ENCODE data around the gene SCLT1. TPM values are rescaled to one million over a fixed set of nuclear protein-coding genes. Genes with fewer than 3 reads are reported as not detected.

Gene SCLT1
- polyA plus RNA-seq, 1 of the 3 experiments (the other 2 are of a cell fraction): 2.2 TPM

DNA sequence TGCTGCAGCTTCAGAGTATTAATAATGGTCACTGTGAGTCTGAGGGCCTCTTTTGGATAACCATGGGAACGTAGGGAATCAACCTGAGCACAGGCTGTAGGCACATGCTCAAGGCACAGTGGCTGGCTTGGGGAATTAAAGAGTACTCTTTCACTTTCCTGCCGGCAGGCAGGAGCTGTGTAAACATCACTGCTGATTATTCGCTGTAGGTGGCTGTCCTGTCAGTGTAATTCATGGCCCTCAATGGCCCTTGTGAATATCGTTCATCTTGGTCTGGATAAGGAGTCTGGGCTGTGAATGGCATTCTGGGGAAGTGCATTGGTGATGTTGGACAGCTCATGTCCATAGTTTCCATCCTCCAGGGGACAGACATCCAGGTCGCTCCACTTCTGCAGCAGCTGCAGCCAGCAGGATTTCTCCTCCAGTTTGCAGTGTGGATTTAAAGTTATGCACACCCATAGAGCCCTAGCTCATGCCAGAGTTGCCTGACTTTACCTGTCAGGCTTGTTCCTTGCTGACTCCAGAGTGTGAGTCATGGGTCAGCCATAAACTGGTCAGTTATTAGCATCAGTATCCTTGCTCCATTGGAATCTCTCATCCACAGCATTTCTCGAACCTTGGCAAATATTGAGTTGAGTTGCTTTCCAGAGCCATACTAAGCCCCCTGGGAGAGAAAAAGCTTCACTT is 45.6 kb upstream of the SCLT1 start:
- POLR2A ChIA-PET: no interaction called here
- CTCF ChIA-PET: no interaction called here
- no peaks in the 10 kb centered on the region for H3K9me3 ChIP-seq

DNA sequence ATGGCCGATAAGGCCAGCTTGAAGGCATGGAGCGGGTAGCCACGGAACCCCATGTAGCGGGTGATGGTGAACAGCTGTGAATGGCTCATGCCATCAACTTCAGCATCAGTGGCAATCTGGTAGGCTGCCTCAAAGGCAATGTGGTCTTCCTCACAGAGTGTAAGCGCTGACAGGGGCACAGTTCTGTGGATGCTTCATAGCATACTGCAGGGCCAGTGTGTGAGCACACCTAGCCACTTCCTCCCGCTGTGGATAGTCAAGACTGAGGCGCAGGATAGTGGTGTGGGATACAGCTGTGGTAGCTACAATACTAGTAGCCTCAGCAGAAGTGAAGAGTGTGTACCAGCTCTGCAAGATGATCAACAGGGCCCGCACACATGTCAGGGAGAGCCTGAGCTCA is 43.1 kb upstream of the SCLT1 start:
- TF ChIP-seq RAD21 (IDR thresholded peaks at IDR 0.05; ENCODE audit: low read length): no peak
- TF ChIP-seq POLR2AphosphoS5 (IDR thresholded peaks at IDR 0.05; ENCODE audit: low read depth, low read length): no peak
- CTCF ChIA-PET: no interaction called here
- Histone ChIP-seq H4K20me1 (ENCODE audit: insufficient read depth) (no peaks in the 10 kb centered on the region), H3K4me1 (ENCODE audit: control insufficient read depth in 1 of 2, insufficient read depth in 2 of 2, low read depth in 1 of 2, low read length in 1 of 2) (no peaks in the 10 kb centered on the region; a peak in 1 of 4 replicates), H3K9ac (no peak overlapping the region), H3K27me3 (ENCODE audit: insufficient read depth) (no peaks in the 10 kb centered on the region), H3K27ac (ENCODE audit: low read depth in 2 of 2, low read length in 1 of 2) (no peak overlapping the region), H3K79me2 (ENCODE audit: insufficient read depth) (no peaks in the 10 kb centered on the region), H3K9me3 (no peaks in the 10 kb centered on the region; the same call in 1 of the 2 replicates), H3K4me2 (no peak overlapping the region), H3F3A (replicated peaks; ENCODE audit: insufficient read depth) (no peaks in the 10 kb centered on the region), H3K4me3 (ENCODE audit: low read depth in 2 of 2, low read length in 1 of 2) (no peak overlapping the region), H3K9me2 (no peaks in the 10 kb centered on the region), H3K36me3 (replicated peaks in 1 of 2; ENCODE audit: control insufficient read depth in 1 of 2, insufficient read depth in 2 of 2, low read length in 1 of 2) (no peaks in the 10 kb centered on the region), H2AFZ (ENCODE audit: low read depth) (no peak overlapping the region)
- DNase-seq: no peak
- POLR2A ChIA-PET: no interaction called here
- WGBS (ENCODE audit: low lambda C conversion rate): 71% methylated on average over 7 of the region's 8 CpGs

More for the DNA sequence above, 45.6 kb upstream of the SCLT1 start:
- H2AFZ ChIP-seq (ENCODE audit: low read depth): no peak overlapping the region
- no peaks in the 10 kb centered on the region; a peak in 1 of 4 replicates for H3K4me1 ChIP-seq (ENCODE audit: control insufficient read depth in 1 of 2, insufficient read depth in 2 of 2, low read depth in 1 of 2, low read length in 1 of 2)
- H4K20me1 ChIP-seq (ENCODE audit: insufficient read depth): no peaks in the 10 kb centered on the region
- no peaks in the 10 kb centered on the region for H3K36me3 ChIP-seq (replicated peaks in 1 of 2; ENCODE audit: control insufficient read depth in 1 of 2, insufficient read depth in 2 of 2, low read length in 1 of 2)
- H3K79me2 ChIP-seq (ENCODE audit: insufficient read depth): no peaks in the 10 kb centered on the region
- WGBS (ENCODE audit: low lambda C conversion rate): 58% methylated on average over 6 of the region's 6 CpGs
- no peaks in the 10 kb centered on the region for H3K9me2 ChIP-seq
- no peak for DNase-seq
- H3K4me3 ChIP-seq (ENCODE audit: low read depth in 2 of 2, low read length in 1 of 2): no peak overlapping the region
- H3K27me3 ChIP-seq (ENCODE audit: insufficient read depth): no peaks in the 10 kb centered on the region
- no peak overlapping the region for H3K4me2 ChIP-seq
- H3K27ac ChIP-seq (ENCODE audit: low read depth in 2 of 2, low read length in 1 of 2): no peak overlapping the region
- H3K9ac ChIP-seq: no peak overlapping the region
- no peaks in the 10 kb centered on the region for H3F3A ChIP-seq (replicated peaks; ENCODE audit: insufficient read depth)
- TF ChIP-seq POLR2AphosphoS5 (IDR thresholded peaks at IDR 0.05; ENCODE audit: low read depth, low read length) (no peak), RAD21 (IDR thresholded peaks at IDR 0.05; ENCODE audit: low read length) (no peak), GABPA (IDR thresholded peaks at IDR 0.05; ENCODE audit: low read depth) (no peak), ELF1 (IDR thresholded peaks at IDR 0.05) (no peak), CHD2 (IDR thresholded peaks at IDR 0.05; ENCODE audit: low read length, partially characterized antibody) (no peak), TCF12 (IDR thresholded peaks at IDR 0.05) (no peak), FOXJ3 (CRISPR knock-in tag; IDR thresholded peaks at IDR 0.05) (no peak), JUND (IDR thresholded peaks at IDR 0.05) (no peak)
- TF ChIP-seq, protein P1, sequence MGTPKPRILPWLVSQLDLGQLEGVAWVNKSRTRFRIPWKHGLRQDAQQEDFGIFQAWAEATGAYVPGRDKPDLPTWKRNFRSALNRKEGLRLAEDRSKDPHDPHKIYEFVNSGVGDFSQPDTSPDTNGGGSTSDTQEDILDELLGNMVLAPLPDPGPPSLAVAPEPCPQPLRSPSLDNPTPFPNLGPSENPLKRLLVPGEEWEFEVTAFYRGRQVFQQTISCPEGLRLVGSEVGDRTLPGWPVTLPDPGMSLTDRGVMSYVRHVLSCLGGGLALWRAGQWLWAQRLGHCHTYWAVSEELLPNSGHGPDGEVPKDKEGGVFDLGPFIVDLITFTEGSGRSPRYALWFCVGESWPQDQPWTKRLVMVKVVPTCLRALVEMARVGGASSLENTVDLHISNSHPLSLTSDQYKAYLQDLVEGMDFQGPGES (IDR thresholded peaks at IDR 0.05; ENCODE audit: low read depth, low read length): no peak

DNA sequence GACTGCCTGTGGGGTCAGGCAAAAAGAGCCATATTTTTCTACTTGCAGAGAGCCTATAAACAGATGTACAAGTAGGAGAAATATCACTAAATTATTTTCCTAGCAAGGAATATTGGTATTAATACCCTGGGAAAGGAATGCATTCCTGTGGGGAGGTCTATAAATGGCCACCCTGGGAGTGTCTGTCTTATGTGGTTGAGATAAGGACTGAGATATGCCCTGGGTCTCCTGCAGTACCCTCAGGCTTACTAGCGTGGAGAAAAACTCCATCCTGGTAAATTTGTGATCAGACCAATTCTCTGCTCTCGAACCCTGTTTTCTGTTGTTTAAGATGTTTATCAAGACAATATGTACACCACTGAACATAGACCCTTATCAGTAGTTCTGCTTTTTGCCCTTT is 38.0 kb upstream of the SCLT1 start:
- no peak overlapping the region for H2AFZ ChIP-seq (ENCODE audit: low read depth)
- 17% methylated on average over 2 of the region's 2 CpGs for WGBS (ENCODE audit: low lambda C conversion rate)
- H3K27me3 ChIP-seq (ENCODE audit: insufficient read depth): no peaks in the 10 kb centered on the region; the same call in 1 of the 2 replicates
- H3F3A ChIP-seq (replicated peaks; ENCODE audit: insufficient read depth): no peaks in the 10 kb centered on the region
- no peaks in the 10 kb centered on the region for H3K9me2 ChIP-seq
- no peak overlapping the region for H3K27ac ChIP-seq (ENCODE audit: low read depth in 2 of 2, low read length in 1 of 2)
- no peaks in the 10 kb centered on the region; a peak in 1 of 4 replicates for H3K4me1 ChIP-seq (ENCODE audit: control insufficient read depth in 1 of 2, insufficient read depth in 2 of 2, low read depth in 1 of 2, low read length in 1 of 2)
- H3K4me2 ChIP-seq: no peak overlapping the region
- H3K79me2 ChIP-seq (ENCODE audit: insufficient read depth): no peaks in the 10 kb centered on the region
- ChIA-PET POLR2A (no interaction called here), CTCF (no interaction called here)
- no peaks in the 10 kb centered on the region for H4K20me1 ChIP-seq (ENCODE audit: insufficient read depth)
- H3K36me3 ChIP-seq (replicated peaks in 1 of 2; ENCODE audit: control insufficient read depth in 1 of 2, insufficient read depth in 2 of 2, low read length in 1 of 2): no peaks in the 10 kb centered on the region
- no peak for DNase-seq
- no peak overlapping the region for H3K4me3 ChIP-seq (ENCODE audit: low read depth in 2 of 2, low read length in 1 of 2)
- TF ChIP-seq SMC3 (IDR thresholded peaks at IDR 0.05; ENCODE audit: low read depth, low read length) (no peak), YY1 (IDR thresholded peaks at IDR 0.05; ENCODE audit: low read depth) (no peak), JUND (IDR thresholded peaks at IDR 0.05) (no peak), RAD21 (IDR thresholded peaks at IDR 0.05; ENCODE audit: low read length) (no peak), NFIC (IDR thresholded peaks at IDR 0.05; ENCODE audit: borderline replicate concordance) (no peak), RXRA (IDR thresholded peaks at IDR 0.05; ENCODE audit: borderline replicate concordance, low read depth) (no peak), ELF1 (IDR thresholded peaks at IDR 0.05) (no peak), TAF1 (IDR thresholded peaks at IDR 0.05; ENCODE audit: borderline replicate concordance, low read depth, low read length) (no peak), RCOR1 (IDR thresholded peaks at IDR 0.05; ENCODE audit: low read length) (no peak)
- TF ChIP-seq, protein P2, sequence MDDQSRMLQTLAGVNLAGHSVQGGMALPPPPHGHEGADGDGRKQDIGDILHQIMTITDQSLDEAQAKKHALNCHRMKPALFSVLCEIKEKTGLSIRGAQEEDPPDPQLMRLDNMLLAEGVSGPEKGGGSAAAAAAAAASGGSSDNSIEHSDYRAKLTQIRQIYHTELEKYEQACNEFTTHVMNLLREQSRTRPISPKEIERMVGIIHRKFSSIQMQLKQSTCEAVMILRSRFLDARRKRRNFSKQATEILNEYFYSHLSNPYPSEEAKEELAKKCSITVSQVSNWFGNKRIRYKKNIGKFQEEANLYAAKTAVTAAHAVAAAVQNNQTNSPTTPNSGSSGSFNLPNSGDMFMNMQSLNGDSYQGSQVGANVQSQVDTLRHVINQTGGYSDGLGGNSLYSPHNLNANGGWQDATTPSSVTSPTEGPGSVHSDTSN (IDR thresholded peaks at IDR 0.05): no peak
- TF ChIP-seq, protein P3, sequence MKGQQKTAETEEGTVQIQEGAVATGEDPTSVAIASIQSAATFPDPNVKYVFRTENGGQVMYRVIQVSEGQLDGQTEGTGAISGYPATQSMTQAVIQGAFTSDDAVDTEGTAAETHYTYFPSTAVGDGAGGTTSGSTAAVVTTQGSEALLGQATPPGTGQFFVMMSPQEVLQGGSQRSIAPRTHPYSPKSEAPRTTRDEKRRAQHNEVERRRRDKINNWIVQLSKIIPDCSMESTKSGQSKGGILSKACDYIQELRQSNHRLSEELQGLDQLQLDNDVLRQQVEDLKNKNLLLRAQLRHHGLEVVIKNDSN (IDR thresholded peaks at IDR 0.05; ENCODE audit: borderline replicate concordance, low read depth): no peak
- H3K9me3 ChIP-seq: no peaks in the 10 kb centered on the region; the same call in 1 of the 2 replicates
- H3K9ac ChIP-seq: no peak overlapping the region
